ENCODE measurements around the gene ATP6V1A. TPM values are rescaled to one million over a fixed set of nuclear protein-coding genes. Genes with fewer than 3 reads are reported as not detected.

Gene ATP6V1A
- total RNA-seq, 1 experiment from 2014 or later, result 73.4 TPM

GRCh38 chr3:113698956-113699355 lies 47.9 kb upstream of the ATP6V1A start:
- Histone ChIP-seq H4K8ac (replicated peaks; ENCODE audit: insufficient read length, low read depth, low read length) (no peak overlapping the region), H2BK15ac (ENCODE audit: low read depth, low read length) (no peak overlapping the region), H3K27ac (ENCODE audit: insufficient read length, low read depth, low read length) (no peak overlapping the region), H3T11ph (ENCODE audit: low read length) (no peak overlapping the region), H2AFZ (ENCODE audit: low read length) (no peak overlapping the region), H3K4ac (ENCODE audit: low read depth, low read length) (no peak overlapping the region), H3K9ac (ENCODE audit: extremely low read depth, insufficient read length, low read length) (no peak overlapping the region), H3K4me1 (ENCODE audit: insufficient read depth, low read length) (no peaks in the 10 kb centered on the region), H3K79me2 (ENCODE audit: insufficient read depth, low read length) (no peaks in the 10 kb centered on the region; the same call in 1 of the 2 replicates), H4K5ac (ENCODE audit: insufficient read length, low read depth, low read length) (no peak overlapping the region), H2AK5ac (ENCODE audit: insufficient read length, low read length) (no peak overlapping the region), H3K4me2 (ENCODE audit: insufficient read depth, insufficient read length, low read length) (peak overlapping the region; percentile 33), H3K9me3 (ENCODE audit: control insufficient read depth, low read depth, low read length) (no peaks in the 10 kb centered on the region), H2BK5ac (ENCODE audit: insufficient read length, low read length) (no peak overlapping the region), H3K18ac (ENCODE audit: insufficient read length, low read depth, low read length) (no peak overlapping the region), H3K23me2 (ENCODE audit: insufficient read length, low read depth, low read length, poor library complexity, severe bottlenecking) (peaks cover 6% of the 10 kb centered on the region), H3K79me1 (ENCODE audit: insufficient read depth, low read depth, low read length, poor library complexity, severe bottlenecking) (no peaks in the 10 kb centered on the region), H3K14ac (ENCODE audit: insufficient read depth, low read length) (peak overlapping the region; percentile 0; the same call in 1 of the 2 replicates), H3K27me3 (ENCODE audit: insufficient read depth, low read length) (no peaks in the 10 kb centered on the region), H2BK20ac (ENCODE audit: low read depth, low read length, poor library complexity, severe bottlenecking) (no peak overlapping the region), H4K20me1 (ENCODE audit: control insufficient read depth, insufficient read depth, insufficient read length) (no peaks in the 10 kb centered on the region), H2BK12ac (ENCODE audit: insufficient read length, low read depth, low read length) (no peak overlapping the region), H2BK120ac (ENCODE audit: low read depth, low read length, poor library complexity, severe bottlenecking) (no peak overlapping the region), H3K56ac (ENCODE audit: insufficient read length, low read depth, low read length) (no peak overlapping the region), H4K91ac (ENCODE audit: insufficient read length, low read depth, low read length) (no peak overlapping the region), H3K23ac (ENCODE audit: insufficient read length, low read depth, low read length) (no peak overlapping the region)
- H3K27ac Mint-ChIP-seq, result peak overlapping the region in 2 of 3 experiments; percentile 1 to 74; a peak in 1 of 7 replicates
- TF ChIP-seq CTCF (conservative IDR thresholded peaks at IDR 0.05), result no peak
- H3K9me3 Mint-ChIP-seq, result no peaks in the 10 kb centered on the region; a peak in 1 of 5 replicates
- no peaks in the 10 kb centered on the region for H3K27me3 Mint-ChIP-seq (ENCODE audit: low read depth)
- H3K36me3 Mint-ChIP-seq (ENCODE audit: insufficient read depth in 1 of 3, low read depth in 3 of 3), result peaks cover 0 to 1% (median 0%) of the 10 kb centered on the region in 3 experiments; a peak in 1 of 7 replicates
- peak overlapping the region; percentile 42 to 75 for H3K4me3 Mint-ChIP-seq
- no CpG with 5 or more reads among the region's 24 CpGs for WGBS (ENCODE audit: extremely low coverage, insufficient read length, low lambda C conversion rate)
- DNase-seq, result peak; percentile 64
- H3K4me1 Mint-ChIP-seq, result peaks cover 10 to 12% of the 10 kb centered on the region in 2 experiments
